Breast epithelium (tissue), 3 donors: ENCODE results near the gene KAT8.

Experiments used
- POLR2A ChIP-seq: fragments of 450-650 bp; IDR thresholded peaks from one replicate; pipeline ENCODE4 v1.6.1; 2016; ENCODE audit warnings: antibody characterized with exemption, mild to moderate bottlenecking, moderate library complexity
- TF ChIP-seq, protein P1 (sequence below), 3 donors: fragments of 450-650 bp; IDR thresholded peaks; one replicate each; pipeline ENCODE4 v1.5.1; 2016 to 2017; ENCODE audit warnings: antibody characterized with exemption in 3 of 3, mild to moderate bottlenecking in 3 of 3, moderate library complexity in 3 of 3

DNA sequence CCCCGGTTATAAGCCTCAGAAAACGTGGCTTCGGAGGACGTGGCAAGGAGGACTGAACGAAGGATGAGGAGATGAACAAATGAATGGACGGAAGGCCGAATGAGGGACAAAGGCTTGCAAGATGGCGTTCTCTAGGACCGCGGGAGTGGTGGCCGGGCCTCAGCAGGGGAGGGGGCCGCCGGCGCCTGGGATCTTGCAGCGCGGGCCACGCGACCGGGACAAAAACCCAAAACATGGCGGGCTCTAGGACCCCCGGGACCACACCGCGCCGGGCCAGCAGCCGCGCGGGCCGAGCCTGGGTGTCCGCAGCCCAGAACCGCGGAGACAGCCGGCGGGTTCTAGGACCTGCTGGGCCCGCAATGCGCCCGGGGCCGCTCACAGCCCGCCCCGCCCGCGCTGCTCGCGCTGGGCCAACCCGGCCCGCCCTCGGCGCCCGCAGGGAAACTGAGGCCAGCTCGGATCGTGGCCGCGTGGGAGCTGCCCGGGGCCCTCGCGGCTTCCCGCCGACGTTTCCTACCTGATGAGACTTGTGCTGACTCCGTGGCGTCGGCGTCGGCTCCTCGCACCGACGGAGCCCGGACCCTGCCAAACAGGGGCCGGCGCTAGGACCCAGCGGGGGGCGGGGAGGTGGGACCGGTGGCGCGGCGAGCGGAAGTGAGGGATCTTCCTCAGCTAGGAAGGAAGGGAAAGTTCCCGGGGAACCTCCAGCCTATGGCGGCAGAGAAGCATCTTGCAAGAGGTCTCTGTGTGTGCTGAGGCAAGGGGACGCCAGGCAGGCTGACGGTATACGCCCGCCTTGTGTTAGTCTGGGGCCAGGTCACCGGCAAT lies 44.1 kb upstream of the KAT8 start:
- TF ChIP-seq, protein P1, sequence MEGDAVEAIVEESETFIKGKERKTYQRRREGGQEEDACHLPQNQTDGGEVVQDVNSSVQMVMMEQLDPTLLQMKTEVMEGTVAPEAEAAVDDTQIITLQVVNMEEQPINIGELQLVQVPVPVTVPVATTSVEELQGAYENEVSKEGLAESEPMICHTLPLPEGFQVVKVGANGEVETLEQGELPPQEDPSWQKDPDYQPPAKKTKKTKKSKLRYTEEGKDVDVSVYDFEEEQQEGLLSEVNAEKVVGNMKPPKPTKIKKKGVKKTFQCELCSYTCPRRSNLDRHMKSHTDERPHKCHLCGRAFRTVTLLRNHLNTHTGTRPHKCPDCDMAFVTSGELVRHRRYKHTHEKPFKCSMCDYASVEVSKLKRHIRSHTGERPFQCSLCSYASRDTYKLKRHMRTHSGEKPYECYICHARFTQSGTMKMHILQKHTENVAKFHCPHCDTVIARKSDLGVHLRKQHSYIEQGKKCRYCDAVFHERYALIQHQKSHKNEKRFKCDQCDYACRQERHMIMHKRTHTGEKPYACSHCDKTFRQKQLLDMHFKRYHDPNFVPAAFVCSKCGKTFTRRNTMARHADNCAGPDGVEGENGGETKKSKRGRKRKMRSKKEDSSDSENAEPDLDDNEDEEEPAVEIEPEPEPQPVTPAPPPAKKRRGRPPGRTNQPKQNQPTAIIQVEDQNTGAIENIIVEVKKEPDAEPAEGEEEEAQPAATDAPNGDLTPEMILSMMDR (IDR thresholded peaks at IDR 0.05), result no peak
- no peak for TF ChIP-seq POLR2A
